Measurements from ENCODE around the gene FCGR3B. TPM values are rescaled to one million over a fixed set of nuclear protein-coding genes. Genes with fewer than 3 reads are reported as not detected.
A peak's percentile ranks its signal among the peaks of the same experiment; 100 is the strongest.
"Not testable (repeated sequence)": the region's sequence is repeated elsewhere in the genome, so short reads cannot be mapped to it uniquely, and the experiment has no call there.

FCGR3B gene
- polyA plus RNA-seq, 3 donors: 0.53 to 7.5 (median 1.3) TPM

- H3K9me3 ChIP-seq (replicated peaks in 1 of 2; ENCODE audit: control insufficient read depth in 1 of 2, insufficient read depth in 1 of 2, low read length in 2 of 2); H4K20me1 ChIP-seq (ENCODE audit: insufficient read depth, low read length); H3K27ac ChIP-seq (ENCODE audit: low read depth in 1 of 2, low read length in 2 of 2); H3K9me3 Mint-ChIP-seq; H3K36me3 Mint-ChIP-seq; H3K9ac ChIP-seq (ENCODE audit: insufficient read depth, low read length, poor library complexity, severe bottlenecking); H3K36me3 ChIP-seq (replicated peaks in 1 of 2; ENCODE audit: control insufficient read depth in 1 of 2, insufficient read depth in 2 of 2, low read length in 2 of 2); H2AFZ ChIP-seq (ENCODE audit: insufficient read depth, low read depth, low read length, poor library complexity, severe bottlenecking); intact Hi-C loops (cut with micrococcal nuclease); H3K27ac Mint-ChIP-seq; H3K79me2 ChIP-seq (ENCODE audit: insufficient read depth, low read length); H3K4me3 ChIP-seq (replicated peaks in 1 of 3; ENCODE audit: low read depth in 2 of 3, low read length in 3 of 3); H3K4me2 ChIP-seq (replicated peaks; ENCODE audit: extremely low read depth, low read length, poor library complexity, severe bottlenecking): not testable (repeated sequence)
- DNase-seq: peak; percentile 15 to 41 (median 26)
- H3K27me3 Mint-ChIP-seq (ENCODE audit: low read depth in 3 of 3): peaks cover 12 to 24% (median 18%) of the 10 kb centered on the region in 3 donors
- peaks cover 29% of the 10 kb centered on the region for H3K4me1 Mint-ChIP-seq
- H3K27me3 ChIP-seq (ENCODE audit: control insufficient read depth in 2 of 2, insufficient read depth in 2 of 2, low read length in 2 of 2): peaks cover 3 to 12% of the 10 kb centered on the region in 2 donors
- H3K4me3 Mint-ChIP-seq: peak overlapping the region in 1 of 2 donors; percentile 46
- peaks cover 29 to 39% of the 10 kb centered on the region in 2 donors for H3K4me1 ChIP-seq (ENCODE audit: control insufficient read depth in 1 of 2, insufficient read depth in 2 of 2, low read length in 2 of 2)
- 0% methylated on average over 1 of the region's 13 CpGs for WGBS (ENCODE audit: insufficient coverage)
- TF ChIP-seq, protein P1, sequence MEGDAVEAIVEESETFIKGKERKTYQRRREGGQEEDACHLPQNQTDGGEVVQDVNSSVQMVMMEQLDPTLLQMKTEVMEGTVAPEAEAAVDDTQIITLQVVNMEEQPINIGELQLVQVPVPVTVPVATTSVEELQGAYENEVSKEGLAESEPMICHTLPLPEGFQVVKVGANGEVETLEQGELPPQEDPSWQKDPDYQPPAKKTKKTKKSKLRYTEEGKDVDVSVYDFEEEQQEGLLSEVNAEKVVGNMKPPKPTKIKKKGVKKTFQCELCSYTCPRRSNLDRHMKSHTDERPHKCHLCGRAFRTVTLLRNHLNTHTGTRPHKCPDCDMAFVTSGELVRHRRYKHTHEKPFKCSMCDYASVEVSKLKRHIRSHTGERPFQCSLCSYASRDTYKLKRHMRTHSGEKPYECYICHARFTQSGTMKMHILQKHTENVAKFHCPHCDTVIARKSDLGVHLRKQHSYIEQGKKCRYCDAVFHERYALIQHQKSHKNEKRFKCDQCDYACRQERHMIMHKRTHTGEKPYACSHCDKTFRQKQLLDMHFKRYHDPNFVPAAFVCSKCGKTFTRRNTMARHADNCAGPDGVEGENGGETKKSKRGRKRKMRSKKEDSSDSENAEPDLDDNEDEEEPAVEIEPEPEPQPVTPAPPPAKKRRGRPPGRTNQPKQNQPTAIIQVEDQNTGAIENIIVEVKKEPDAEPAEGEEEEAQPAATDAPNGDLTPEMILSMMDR (IDR thresholded peaks at IDR 0.05): peak; percentile 47
These were observed 16.8 kb upstream of the FCGR3B start for GRCh38 chr1:161647507-161648360.

GRCh38 chr1:161644855-161645254 is 13.9 kb upstream of the FCGR3B start:
- peaks cover 33% of the 10 kb centered on the region for H3K4me1 Mint-ChIP-seq
- H3K4me2 ChIP-seq (replicated peaks; ENCODE audit: extremely low read depth, low read length, poor library complexity, severe bottlenecking): not testable (repeated sequence)

GRCh38 chr1:161643481-161644208 is 12.7 kb upstream of the FCGR3B start:
- H3K9ac ChIP-seq (ENCODE audit: insufficient read depth, low read length, poor library complexity, severe bottlenecking); H3K27me3 ChIP-seq (ENCODE audit: control insufficient read depth in 2 of 2, insufficient read depth in 2 of 2, low read length in 2 of 2); intact Hi-C loops (cut with micrococcal nuclease); H3K36me3 ChIP-seq (replicated peaks in 1 of 2; ENCODE audit: control insufficient read depth in 1 of 2, insufficient read depth in 2 of 2, low read length in 2 of 2); H3K9me3 Mint-ChIP-seq; H3K36me3 Mint-ChIP-seq; H3K79me2 ChIP-seq (ENCODE audit: insufficient read depth, low read length); H2AFZ ChIP-seq (ENCODE audit: insufficient read depth, low read depth, low read length, poor library complexity, severe bottlenecking); H3K9me3 ChIP-seq (replicated peaks in 1 of 2; ENCODE audit: control insufficient read depth in 1 of 2, insufficient read depth in 1 of 2, low read length in 2 of 2); H3K27me3 Mint-ChIP-seq (ENCODE audit: low read depth in 3 of 3); H3K4me3 Mint-ChIP-seq; H4K20me1 ChIP-seq (ENCODE audit: insufficient read depth, low read length): not testable (repeated sequence)
- peak overlapping the region in 1 of 3 experiments; percentile 30 for H3K4me3 ChIP-seq (replicated peaks in 1 of 3; ENCODE audit: low read depth in 2 of 3, low read length in 3 of 3)
- peak overlapping the region; percentile 26 for H3K4me2 ChIP-seq (replicated peaks; ENCODE audit: extremely low read depth, low read length, poor library complexity, severe bottlenecking)
- H3K4me1 Mint-ChIP-seq: peaks cover 33% of the 10 kb centered on the region
- DNase-seq: peak; percentile 42 to 70 (median 53)
- peak overlapping the region; percentile 50 to 78 for H3K27ac ChIP-seq (ENCODE audit: low read depth in 1 of 2, low read length in 2 of 2)
- peaks cover 36 to 46% of the 10 kb centered on the region in 2 donors for H3K4me1 ChIP-seq (ENCODE audit: control insufficient read depth in 1 of 2, insufficient read depth in 2 of 2, low read length in 2 of 2)
- peak overlapping the region; percentile 85 to 96 (median 90) for H3K27ac Mint-ChIP-seq
- no CpG with 5 or more reads among the region's 5 CpGs for WGBS (ENCODE audit: insufficient coverage)

More at GRCh38 chr1:161644855-161645254, 13.9 kb upstream of the FCGR3B start:
- H3K79me2 ChIP-seq (ENCODE audit: insufficient read depth, low read length); H3K9ac ChIP-seq (ENCODE audit: insufficient read depth, low read length, poor library complexity, severe bottlenecking); H3K4me3 ChIP-seq (replicated peaks in 1 of 3; ENCODE audit: low read depth in 2 of 3, low read length in 3 of 3); H3K4me3 Mint-ChIP-seq; H3K27me3 Mint-ChIP-seq (ENCODE audit: low read depth in 3 of 3); intact Hi-C loops (cut with micrococcal nuclease); H3K36me3 Mint-ChIP-seq; H3K27me3 ChIP-seq (ENCODE audit: control insufficient read depth in 2 of 2, insufficient read depth in 2 of 2, low read length in 2 of 2); H2AFZ ChIP-seq (ENCODE audit: insufficient read depth, low read depth, low read length, poor library complexity, severe bottlenecking); H3K9me3 Mint-ChIP-seq; H3K36me3 ChIP-seq (replicated peaks in 1 of 2; ENCODE audit: control insufficient read depth in 1 of 2, insufficient read depth in 2 of 2, low read length in 2 of 2); H4K20me1 ChIP-seq (ENCODE audit: insufficient read depth, low read length); H3K9me3 ChIP-seq (replicated peaks in 1 of 2; ENCODE audit: control insufficient read depth in 1 of 2, insufficient read depth in 1 of 2, low read length in 2 of 2): not testable (repeated sequence)
- peak overlapping the region in 1 of 2 donors; percentile 78 for H3K27ac ChIP-seq (ENCODE audit: low read depth in 1 of 2, low read length in 2 of 2)
- peaks cover 36 to 46% of the 10 kb centered on the region in 2 donors for H3K4me1 ChIP-seq (ENCODE audit: control insufficient read depth in 1 of 2, insufficient read depth in 2 of 2, low read length in 2 of 2)
- no CpG with 5 or more reads among the region's 1 CpG for WGBS (ENCODE audit: insufficient coverage)
- DNase-seq: peak in 2 of 3 donors; percentile 13 to 23
- H3K27ac Mint-ChIP-seq: peak overlapping the region in 5 of 7 donors; percentile 48 to 80 (median 72)

All from CD14-positive monocyte (primary cell).